Parathyroid adenoma (tissue), 2 donors: ENCODE data around the gene LEKR1.

Experiments
- H2AFZ ChIP-seq: fragments of 300-600 bp; sonication (generic); one replicate; pipeline ENCODE4 v1.7.0; 2017; ENCODE audit warnings: antibody characterized with exemption, mild to moderate bottlenecking
- H3K27ac ChIP-seq: fragments of 300-600 bp; sonication (generic); one replicate; pipeline ENCODE4 v1.7.0; 2017
- H3K27me3 ChIP-seq: fragments of 300-600 bp; sonication (generic); one replicate; pipeline ENCODE4 v1.7.0; 2017; ENCODE audit warnings: low read length; ENCODE audit not compliant: control insufficient read depth, insufficient read depth
- H3K36me3 ChIP-seq: fragments of 300-600 bp; sonication (generic); one replicate; pipeline ENCODE4 v1.7.0; 2017; ENCODE audit warnings: low read length; ENCODE audit not compliant: control insufficient read depth, insufficient read depth
- H3K4me1 ChIP-seq: fragments of 300-600 bp; sonication (generic); one replicate; pipeline ENCODE4 v1.7.0; 2017; ENCODE audit warnings: control low read depth
- H3K4me2 ChIP-seq: fragments of 300-600 bp; sonication (generic); one replicate; pipeline ENCODE4 v1.7.0; 2017; ENCODE audit warnings: low read length
- H3K4me3 ChIP-seq: fragments of 300-600 bp; sonication (generic); one replicate; pipeline ENCODE4 v1.7.0; 2017; ENCODE audit warnings: low read depth, low read length
- H3K79me2 ChIP-seq: fragments of 300-600 bp; sonication (generic); one replicate; pipeline ENCODE4 v1.7.0; 2017; ENCODE audit warnings: control low read depth
- H3K9ac ChIP-seq: fragments of 300-600 bp; sonication (generic); one replicate; pipeline ENCODE4 v1.7.0; 2017; ENCODE audit warnings: mild to moderate bottlenecking
- H3K9me3 ChIP-seq: fragments of 300-600 bp; sonication (generic); one replicate; pipeline ENCODE4 v1.7.0; 2017; ENCODE audit warnings: low read length; ENCODE audit not compliant: control insufficient read depth
- TF ChIP-seq, protein P1 (sequence below): fragments of 300-600 bp; sonication (generic); IDR thresholded peaks from one replicate; pipeline ENCODE4 v1.7.0; 2017; ENCODE audit warnings: antibody characterized with exemption, mild to moderate bottlenecking
- donor health status: primary hyperparathyroidism.

LEKR1 gene

DNA sequence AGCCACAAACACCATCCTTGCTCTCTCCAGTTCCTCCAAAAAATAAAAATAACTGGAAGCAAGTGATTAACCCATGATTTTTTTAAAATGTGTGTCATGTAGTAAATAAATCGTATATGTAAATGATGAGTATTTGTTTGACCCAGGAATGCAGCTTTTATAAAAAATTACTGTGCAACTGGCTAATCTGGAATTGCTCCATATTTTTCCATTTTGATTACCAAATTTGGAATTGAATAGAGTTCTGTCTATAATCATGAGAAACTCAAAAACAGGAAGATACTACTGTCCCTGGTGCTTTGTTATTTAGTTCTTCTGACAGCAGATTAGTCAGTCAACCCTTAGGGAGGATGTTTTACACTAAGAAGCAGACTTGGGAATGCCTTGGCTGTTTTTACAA lies 217.6 kb downstream of the LEKR1 start:
- TF ChIP-seq, protein P1, sequence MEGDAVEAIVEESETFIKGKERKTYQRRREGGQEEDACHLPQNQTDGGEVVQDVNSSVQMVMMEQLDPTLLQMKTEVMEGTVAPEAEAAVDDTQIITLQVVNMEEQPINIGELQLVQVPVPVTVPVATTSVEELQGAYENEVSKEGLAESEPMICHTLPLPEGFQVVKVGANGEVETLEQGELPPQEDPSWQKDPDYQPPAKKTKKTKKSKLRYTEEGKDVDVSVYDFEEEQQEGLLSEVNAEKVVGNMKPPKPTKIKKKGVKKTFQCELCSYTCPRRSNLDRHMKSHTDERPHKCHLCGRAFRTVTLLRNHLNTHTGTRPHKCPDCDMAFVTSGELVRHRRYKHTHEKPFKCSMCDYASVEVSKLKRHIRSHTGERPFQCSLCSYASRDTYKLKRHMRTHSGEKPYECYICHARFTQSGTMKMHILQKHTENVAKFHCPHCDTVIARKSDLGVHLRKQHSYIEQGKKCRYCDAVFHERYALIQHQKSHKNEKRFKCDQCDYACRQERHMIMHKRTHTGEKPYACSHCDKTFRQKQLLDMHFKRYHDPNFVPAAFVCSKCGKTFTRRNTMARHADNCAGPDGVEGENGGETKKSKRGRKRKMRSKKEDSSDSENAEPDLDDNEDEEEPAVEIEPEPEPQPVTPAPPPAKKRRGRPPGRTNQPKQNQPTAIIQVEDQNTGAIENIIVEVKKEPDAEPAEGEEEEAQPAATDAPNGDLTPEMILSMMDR = no peak
- Histone ChIP-seq H3K4me3 (no peak overlapping the region), H3K9ac (no peak overlapping the region), H3K36me3 (no peaks in the 10 kb centered on the region), H3K79me2 (no peaks in the 10 kb centered on the region), H3K27ac (no peak overlapping the region), H3K27me3 (no peaks in the 10 kb centered on the region), H3K4me2 (no peak overlapping the region), H2AFZ (no peak overlapping the region), H3K4me1 (peaks cover 32% of the 10 kb centered on the region), H3K9me3 (no peaks in the 10 kb centered on the region)

DNA sequence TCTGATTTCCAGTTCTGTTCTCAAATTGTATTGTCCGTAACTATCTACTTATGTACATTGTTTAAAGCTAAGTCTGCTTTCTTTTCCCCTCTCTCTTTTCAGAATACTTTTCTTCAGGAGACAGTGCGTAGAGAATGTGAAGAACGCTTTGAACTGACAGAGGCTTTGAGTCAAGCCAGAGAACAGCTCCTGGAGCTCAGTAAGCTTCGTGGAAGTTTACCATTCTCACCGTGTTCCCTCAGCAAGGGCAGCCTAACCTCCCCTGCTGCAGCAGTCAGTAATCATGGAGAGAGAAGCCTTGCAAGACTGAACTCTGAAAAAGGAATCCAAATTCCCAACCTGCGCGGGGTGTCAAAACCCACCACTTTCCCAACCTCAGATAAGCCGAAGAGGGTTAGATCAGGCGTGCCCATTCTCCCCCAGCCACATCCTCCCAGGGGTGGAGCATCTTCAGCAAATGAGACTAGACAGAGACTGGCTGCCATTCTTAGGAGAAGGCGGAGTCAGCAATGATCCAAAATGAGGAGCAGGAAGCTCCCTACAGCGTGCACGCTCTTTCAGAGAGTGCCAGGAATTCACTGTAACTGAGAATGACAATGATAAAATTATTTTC lies 219.2 kb downstream of the LEKR1 start:
- peak overlapping the region; percentile 46 for H3K27ac ChIP-seq
- TF ChIP-seq, protein P1 = no peak
- no peak overlapping the region for H3K4me3 ChIP-seq
- H3K79me2 ChIP-seq = no peaks in the 10 kb centered on the region
- no peak overlapping the region for H3K4me2 ChIP-seq
- no peak overlapping the region for H2AFZ ChIP-seq
- no peaks in the 10 kb centered on the region for H3K27me3 ChIP-seq
- H3K9ac ChIP-seq = no peak overlapping the region
- peaks cover 20% of the 10 kb centered on the region for H3K4me1 ChIP-seq
- no peaks in the 10 kb centered on the region for H3K9me3 ChIP-seq
- H3K36me3 ChIP-seq = no peaks in the 10 kb centered on the region

DNA sequence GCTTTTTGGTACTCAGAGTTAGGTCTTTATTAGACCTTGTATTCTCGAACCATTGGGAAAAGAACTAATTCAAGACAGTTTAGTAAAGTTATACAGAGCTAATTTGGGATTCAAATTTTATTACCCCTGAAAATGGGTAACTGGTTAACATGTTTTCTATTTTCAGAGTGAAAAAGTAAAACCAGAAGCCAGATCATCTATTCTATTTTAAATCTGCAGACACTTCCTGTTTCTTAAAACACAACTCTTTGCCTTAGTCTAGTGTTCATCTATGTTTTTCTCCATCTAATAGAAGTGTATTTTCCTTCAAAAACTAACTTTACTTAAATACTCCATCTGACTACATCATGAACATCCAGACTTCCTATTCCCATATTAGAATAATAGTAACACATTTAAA lies 220.4 kb downstream of the LEKR1 start:
- no peak overlapping the region for H3K4me3 ChIP-seq

DNA sequence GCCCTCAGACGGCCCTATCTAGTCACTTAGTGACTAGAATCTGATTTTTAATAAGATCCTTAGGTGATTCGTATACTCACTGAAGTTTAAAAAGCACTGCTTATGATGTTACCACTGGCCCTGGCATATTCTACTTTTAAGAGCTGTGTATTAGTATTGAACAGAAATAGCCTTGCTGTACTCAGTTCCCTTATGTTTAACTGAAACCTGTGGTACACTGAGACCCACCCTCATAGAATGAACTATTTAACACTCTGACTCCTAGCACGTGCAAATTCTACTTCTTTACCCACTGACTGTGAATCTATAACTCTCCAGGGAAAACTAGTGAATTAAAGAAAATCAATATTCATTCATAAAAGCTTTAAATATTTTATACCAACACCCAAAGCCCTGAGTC lies 224.9 kb downstream of the LEKR1 start:
- Histone ChIP-seq H3K9ac (no peak overlapping the region), H3K79me2 (no peaks in the 10 kb centered on the region), H3K27ac (no peak overlapping the region), H3K36me3 (no peaks in the 10 kb centered on the region), H3K4me3 (no peak overlapping the region), H3K4me1 (peaks cover 5% of the 10 kb centered on the region), H3K9me3 (no peaks in the 10 kb centered on the region), H3K4me2 (no peak overlapping the region), H2AFZ (peak overlapping the region; percentile 35), H3K27me3 (no peaks in the 10 kb centered on the region)
- TF ChIP-seq, protein P1 = no peak

More for the DNA sequence above, 220.4 kb downstream of the LEKR1 start:
- no peak overlapping the region for H3K9ac ChIP-seq
- no peaks in the 10 kb centered on the region for H3K79me2 ChIP-seq
- TF ChIP-seq, protein P1 = no peak
- H3K27me3 ChIP-seq = no peaks in the 10 kb centered on the region
- no peak overlapping the region for H3K4me2 ChIP-seq
- no peaks in the 10 kb centered on the region for H3K9me3 ChIP-seq
- H3K36me3 ChIP-seq = no peaks in the 10 kb centered on the region
- peak overlapping the region; percentile 10 for H2AFZ ChIP-seq
- H3K27ac ChIP-seq = no peak overlapping the region
- H3K4me1 ChIP-seq = peaks cover 8% of the 10 kb centered on the region

DNA sequence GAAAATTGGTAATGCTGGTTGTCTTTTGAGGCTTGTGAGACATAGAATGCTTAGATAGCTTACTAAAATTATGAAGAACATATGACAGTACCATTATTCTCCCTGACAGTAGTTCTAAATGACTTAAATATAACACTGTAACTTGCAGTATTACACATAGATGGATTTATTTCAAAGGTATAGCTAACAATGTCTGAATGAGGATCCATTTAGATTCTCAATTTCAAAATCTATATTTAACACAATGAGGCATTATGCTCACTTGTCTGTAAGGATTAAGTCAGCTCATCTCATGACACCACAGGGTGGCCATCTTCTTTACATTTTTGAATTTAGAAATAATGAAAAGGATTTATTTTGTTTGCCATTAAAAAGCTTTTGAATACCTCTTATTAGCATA lies 225.4 kb downstream of the LEKR1 start:
- Histone ChIP-seq H3K27me3 (no peaks in the 10 kb centered on the region), H3K9me3 (no peaks in the 10 kb centered on the region), H3K36me3 (no peaks in the 10 kb centered on the region), H3K9ac (no peak overlapping the region), H3K79me2 (no peaks in the 10 kb centered on the region), H3K27ac (no peak overlapping the region), H3K4me2 (no peak overlapping the region), H3K4me3 (no peak overlapping the region), H3K4me1 (peaks cover 5% of the 10 kb centered on the region), H2AFZ (peak overlapping the region; percentile 35)
- TF ChIP-seq, protein P1 = no peak
